HCEC 1CT (cell line): ENCODE results near the gene RXRA.

Experiments
- DNase-seq: peaks from one replicate; pipeline ENCODE4 v3.0.0-alpha.2; 2017

Gene RXRA

DNA sequence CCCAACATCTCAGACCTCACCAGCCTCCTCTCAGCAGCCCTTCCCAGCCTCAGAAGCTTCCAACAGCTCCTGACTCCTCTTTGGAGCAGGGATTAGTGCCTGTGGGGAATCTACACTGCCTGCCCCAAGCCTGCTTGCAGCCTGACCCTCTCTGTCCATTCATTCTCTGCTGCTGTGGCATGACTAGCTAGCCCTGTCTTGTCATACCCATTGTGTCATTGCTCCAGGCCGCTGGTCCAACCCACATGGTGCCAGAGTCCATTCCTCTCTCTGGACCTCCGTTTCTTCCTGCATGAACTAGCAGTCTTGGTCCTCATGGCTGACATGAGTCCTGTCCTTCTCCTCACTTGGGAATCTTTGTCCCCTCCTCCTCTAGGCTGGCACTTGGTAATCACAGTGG lies 12.8 kb upstream of the RXRA start:
- no peak for DNase-seq

DNA sequence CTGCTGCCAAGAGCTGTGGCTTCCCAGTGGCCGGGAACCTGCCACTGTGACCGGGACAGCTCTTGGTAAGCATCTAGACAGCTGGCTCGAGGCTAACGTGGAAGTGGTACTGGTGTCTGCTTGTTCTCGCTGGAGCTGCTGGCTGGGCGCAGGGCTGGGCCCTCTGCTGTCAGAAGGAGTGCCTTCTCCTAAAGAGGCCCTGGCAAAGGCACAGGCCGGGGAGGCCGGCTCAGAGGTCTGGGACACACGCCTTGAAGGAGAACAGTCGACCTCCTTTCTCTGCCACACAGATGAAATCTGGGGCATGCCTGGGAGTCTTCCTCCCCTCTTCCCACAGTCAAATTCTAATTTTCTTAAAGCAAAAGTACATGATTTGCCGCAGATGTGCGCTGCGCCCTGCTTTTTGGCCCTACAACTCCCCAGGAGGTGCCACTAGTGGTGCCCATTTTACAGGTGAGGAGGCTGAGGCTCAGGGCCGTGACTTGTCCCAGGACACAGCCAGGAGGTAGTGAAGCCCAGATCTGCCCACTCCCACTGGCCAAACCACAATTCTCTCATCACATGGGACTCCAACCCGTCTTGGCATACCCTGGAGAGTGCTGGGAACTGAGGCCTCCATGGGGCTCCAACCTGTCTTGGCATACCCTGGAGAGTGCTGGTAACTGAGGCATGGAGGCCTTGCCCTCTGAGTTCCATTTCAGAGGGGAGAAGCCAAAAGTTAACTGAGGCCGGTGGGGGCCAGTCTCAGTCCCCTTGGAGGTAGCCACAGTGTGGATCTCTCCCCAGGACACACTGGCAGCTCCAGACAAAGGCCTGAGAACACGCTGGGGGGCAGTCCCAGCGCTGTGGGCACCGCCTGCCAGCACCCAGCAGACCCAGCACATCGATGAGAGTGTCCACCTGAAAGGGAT lies 12.0 kb upstream of the RXRA start:
- DNase-seq, result no peak

DNA sequence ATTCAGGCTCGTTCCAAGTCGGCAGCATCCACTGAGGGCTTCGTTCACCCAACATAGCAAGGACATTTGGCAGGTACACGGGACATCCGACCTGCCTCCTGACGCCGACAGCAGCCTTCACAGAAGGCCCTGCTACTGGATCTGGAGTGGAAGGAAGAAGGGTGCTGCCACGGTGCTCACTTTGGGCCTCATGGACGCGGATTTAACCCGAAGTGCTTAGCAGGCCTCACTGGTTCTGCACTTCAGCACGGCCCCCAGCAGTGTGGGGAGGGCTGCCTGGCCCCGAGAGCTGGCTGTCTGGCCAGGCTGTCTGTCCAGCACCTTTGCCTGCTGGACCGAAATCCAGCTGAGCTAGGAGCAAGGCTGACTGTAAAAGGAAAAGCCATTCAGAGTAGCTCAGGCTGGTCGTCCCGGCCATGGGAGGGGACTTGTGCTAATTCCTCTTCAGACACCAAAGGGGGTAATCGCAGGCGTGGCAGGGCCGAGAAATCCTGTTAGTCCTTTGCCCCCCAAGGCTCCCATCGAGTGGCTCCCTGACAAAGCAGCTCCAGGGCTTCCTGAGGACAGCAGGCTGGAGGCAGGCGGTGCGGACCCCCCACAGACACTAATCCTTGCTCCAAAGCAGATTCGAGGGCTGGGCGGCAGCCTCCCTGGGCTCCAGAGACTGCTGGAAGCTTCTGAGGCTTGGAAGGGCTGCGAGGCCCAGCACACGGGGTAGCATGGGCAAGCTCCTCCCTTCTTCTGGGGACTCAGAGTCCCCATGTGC lies 11.1 kb upstream of the RXRA start:
- no peak for DNase-seq

DNA sequence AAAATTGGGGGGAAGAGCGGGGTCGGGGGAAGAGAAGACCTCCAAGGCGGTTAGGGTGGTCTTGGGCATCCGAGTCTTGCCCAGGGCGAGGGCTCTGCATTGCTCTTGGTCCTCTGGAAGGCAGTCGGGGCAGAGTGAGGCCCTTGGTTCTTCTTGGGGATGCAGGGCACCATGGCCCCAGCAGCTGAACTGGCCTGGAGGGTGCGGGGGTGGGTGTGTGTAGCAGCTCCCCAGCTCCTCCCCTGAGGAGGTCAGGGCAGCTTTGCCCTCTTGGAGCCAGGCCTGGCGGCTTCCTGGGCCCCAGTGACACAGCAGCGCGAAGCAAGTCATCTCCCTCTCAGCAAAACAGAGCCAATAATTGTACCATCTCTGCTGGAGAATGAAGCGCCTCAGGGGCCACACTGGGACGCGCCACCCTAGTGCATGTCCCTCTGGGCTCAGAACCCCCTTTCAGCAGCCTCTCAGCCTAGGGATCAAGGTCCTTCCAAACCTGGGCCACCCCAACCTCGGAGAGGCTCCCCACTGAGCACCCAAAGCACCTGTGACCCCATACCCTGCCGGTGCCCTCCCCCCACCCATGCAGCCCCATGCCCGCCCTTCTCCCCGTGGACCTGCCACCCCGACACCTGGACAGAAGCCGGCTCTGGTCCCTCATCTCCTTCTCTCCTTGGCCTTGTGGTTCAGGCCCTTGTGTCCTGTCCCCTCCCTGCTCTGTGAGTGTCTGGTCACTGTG lies 10.4 kb upstream of the RXRA start:
- DNase-seq, result no peak

DNA sequence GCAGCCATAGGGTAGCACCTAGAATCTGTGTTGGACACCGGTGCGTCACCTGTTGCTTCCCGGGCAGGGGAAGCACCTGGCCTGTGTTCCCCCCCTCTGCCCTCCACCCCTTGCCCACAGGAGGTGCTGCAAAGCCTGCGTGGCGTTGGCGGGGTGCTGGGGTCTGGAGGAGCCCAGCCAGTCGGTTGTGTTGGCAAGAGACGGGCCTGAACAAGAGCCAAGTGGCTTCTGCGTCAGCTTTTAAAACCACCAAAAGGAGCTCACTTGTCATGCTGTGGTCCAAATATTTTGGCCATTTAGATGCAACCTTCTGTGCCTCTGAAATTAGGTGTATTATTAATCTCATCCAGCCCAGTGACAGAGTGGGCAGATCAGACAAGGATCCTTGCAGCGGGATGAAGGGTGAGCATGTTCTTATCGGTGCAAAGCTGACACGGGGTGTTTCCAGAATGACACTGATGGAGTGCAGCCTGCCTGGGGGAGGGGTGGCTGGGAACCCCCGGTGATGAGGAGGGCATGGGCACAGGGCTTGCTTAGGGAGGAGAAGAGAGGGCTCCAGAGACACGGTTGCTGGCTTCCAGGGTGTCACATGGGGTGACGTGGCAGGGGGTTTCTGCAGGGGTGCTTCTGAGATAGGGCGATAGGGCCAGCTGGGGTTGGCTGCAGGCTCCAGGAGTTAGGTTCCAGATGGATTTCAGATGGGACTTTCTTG lies 9.7 kb upstream of the RXRA start:
- DNase-seq, result no peak

DNA sequence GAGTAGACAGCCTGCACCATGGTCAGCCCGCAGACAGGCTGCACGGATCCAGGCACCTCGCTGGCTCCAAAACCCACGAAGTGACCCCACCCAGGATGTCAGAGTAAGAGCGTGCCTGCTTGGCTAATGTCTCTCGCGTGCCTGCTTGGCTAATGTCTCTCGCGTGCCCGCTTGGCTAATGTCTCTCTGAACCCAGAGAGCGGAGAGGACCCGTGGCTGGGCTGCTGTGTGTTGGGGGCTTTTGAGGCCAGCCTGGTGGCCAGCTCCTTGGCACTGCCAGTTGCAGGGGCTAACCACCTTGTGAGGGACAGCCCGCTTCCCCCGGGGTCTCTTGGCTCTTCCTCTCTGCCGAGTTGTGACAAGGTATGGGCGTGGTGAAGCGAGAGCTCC lies 8.9 kb upstream of the RXRA start:
- DNase-seq, result no peak

DNA sequence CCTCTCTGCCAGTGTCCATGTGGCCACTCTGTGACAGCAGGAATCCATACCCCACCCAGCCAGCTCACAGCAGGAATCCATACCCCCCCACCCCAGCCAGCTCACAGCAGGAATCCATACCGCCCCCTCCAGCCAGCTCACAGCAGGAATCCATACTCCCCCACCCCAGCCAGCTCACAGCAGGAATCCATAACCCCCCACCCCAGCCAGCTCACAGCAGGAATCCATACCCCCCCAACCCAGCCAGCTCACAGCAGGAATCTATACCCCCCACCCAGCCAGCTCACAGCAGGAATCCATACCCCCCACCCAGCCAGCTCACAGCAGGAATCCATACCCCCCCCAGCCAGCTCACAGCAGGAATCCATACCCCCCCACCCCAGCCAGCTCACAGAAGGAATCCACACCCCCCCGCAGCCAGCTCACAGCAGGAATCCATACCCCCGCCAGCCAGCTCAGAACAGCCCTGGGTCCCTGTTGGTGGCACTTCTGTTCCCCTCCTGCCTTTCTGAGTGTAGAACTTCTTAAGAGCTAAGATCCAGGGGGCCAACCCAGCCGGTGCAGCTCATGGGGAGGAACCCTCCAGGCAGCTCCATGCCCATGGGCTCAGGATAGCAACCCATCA lies 8.4 kb upstream of the RXRA start:
- DNase-seq, result no peak

DNA sequence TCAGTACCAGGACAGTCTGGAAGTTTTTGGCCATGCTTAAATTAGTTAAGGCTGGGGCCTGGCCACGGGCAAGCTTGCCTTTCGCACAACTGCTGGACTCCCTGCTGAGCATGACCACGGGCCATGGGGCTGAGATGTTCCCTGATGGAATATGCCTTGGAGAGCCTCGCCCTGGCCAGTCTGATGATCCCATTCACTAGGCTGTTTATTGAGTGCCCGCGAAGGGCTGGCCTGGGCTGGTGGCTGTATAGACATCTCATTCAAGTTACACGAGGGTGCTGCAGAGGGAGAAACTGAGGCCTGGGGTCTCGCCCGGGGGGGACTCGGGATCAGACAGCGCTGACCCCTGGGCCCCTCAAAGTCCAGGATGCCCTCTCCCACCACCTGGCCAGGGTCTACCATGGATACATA lies 7.8 kb upstream of the RXRA start:
- no peak for DNase-seq

DNA sequence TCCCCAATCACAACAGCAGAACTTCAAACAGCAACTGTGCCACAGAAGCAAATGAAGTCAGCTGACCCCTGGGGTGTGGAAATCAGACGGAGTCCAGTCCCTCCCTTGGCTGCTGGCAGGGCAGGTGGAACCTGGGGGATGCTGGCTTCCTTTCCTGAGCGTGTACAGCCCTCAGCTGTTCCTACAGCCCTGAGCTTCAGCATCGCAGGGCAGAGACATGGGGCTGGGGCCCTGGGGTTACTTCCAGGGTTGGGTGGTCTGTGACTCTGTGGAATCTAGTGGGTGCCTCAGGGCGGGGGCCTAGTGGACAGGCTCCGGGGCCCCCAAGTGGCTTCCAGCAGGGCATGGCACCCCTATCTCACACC lies 7.3 kb upstream of the RXRA start:
- DNase-seq, result no peak

DNA sequence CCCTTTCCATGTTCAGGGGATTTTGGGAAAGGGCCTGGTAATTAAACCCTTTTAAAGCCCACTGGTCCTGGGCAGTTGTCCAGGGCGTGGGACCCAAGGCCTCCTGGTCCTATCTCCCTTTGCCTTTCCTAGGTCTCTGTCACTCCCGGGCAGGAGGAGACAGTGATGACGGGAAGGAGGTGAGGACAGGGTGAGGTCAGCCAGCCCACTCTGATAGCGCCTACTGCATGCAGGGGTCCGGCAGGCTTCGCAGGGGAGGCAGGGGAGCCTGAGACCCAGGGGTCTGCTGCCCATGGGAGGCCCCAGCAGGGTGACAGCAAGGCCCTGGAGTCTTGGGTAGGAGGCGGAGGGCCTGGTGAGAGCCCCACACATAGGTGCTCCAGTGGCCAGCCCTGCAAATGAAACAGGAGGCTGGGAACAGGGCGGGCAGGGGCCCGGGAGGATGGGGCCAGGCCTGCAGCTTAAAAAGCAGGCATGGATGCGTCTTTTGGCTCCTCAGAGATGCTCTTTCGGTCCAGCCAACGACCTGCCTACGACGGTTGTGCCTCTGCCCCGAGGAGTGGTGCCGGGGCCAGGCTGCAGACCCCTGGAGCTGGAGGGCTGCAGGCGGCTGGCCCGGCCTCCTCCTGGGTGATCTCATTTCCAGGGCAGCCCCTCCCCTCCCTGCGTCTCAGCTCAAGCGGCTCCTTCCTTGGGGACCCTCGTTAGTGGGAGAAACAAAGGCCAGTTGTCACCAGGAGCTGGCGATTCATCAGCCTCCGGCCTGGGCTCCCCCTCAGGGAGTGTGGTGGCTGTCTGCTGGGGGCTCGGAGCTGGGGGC lies 6.7 kb upstream of the RXRA start:
- DNase-seq, result no peak

DNA sequence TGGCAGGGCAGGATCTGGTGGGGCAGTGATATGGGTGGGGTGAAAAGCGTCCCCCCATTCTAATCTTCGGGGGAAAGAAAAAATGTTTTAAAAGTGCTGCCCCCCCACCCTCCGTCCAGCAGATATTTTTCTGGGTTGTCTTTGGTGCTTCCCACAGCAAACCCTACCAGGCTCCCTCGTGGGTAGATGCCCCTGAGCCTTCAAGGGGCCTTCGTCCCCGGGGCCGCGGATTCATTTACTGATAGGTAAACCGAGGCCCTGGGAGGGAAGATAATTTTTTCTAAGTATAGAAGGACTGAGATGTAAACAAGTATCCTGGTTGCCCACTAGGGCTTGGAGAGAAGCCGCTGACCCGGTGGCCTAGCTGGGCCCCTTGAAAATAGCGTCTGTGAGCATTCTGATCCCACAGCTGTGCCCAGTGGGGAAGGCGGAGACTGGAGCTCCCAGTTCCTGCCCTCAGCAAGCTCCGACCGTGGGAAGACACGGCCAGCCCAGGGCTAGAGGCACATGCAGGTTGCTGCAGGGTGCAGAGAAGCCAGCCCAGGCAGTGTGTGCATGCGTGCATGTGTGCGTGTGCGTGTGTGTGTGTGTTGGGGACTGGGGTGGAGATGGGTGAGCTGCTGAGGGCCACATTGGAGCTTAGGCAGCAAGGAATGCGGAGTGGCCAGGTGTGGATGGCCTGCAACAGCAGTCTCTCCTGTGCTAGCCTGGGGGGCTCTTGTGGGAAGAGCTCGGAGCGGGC lies 6.0 kb upstream of the RXRA start:
- no peak for DNase-seq

DNA sequence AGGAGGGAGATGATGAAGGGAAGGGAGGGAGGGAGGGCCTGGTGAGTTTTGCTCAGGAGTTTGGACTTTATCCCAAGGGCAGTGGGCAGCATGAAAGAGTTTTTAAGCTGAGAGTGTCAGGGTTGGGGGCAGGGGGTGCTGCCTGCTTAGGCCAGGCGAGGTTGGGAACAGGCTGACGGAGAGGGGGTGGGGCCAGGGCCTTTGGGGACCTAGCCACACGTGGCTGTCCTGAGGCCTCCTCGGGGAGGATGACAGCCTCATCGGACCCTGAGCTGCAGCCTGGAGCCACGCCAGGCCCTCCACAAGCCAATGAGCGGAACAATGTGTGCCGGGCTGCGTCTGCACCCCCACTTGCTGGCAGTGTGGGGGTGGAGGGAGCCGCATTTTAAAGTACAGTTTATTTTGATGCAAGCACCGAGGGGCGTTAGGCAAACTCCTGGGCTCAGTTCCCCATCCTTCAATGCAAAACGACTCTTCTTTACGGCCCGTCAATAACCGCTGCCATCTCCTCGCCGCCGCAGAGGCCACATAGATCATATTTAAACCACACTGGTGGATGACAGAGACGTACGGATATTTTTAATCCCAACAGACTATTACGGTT lies 5.3 kb upstream of the RXRA start:
- no peak for DNase-seq

DNA sequence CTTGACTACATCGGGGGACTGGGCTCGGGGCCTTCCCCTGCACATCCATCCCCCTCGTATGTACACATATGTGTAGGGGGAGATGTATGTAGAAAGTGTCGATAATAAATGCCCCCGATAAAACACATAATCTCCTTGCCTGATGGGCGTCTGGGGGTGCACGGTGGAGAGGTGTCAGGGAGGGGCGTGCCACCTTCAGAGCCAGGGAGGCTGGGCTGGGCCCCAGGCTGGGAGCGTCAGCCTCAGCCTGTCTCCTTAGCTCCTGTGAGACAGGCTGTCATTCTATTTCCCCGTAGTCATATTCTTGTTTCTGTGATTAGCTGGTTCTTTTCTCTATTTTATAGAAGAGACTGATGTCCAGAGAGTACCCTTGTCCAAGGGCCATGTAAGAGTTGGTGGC lies 4.7 kb upstream of the RXRA start:
- DNase-seq, result no peak

DNA sequence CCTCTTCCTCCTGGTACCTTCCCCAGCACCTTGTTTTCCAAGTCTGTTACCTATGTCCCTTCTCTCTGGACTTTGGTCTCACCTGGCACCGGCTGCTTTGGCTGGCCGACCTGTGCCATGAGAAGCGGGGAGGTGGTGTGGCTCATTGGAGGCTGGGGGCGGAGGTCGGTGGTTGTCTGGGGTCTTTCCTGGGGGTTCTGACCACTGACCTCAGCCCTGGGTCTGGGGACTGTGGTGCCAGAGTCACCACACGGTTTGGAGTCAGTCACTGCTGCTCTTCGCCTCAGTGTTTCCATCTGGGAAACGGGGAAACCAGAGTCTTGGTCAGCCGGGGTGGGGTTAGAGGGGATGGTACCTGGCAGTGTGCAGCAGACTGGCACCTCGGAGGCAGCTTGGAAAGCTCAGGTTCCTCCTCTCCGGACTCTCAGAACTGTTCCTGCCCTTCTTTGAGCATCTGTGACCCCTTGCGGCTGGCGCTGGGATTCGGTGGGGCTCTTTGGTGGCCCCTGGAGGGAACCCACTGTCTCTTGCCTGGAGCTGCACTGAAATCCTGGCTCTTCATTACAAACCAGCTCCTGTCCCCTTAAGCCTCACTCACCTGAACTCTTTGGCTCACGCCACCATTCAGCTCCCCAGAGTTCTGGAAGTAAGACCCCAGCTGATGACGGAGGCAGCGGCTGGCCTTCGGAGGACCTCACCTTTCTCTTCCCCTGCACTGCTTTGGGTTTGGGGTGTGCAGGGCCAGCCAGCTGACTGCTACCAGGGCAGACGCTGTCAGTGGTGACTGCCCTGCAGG lies 4.1 kb upstream of the RXRA start:
- DNase-seq, result no peak

DNA sequence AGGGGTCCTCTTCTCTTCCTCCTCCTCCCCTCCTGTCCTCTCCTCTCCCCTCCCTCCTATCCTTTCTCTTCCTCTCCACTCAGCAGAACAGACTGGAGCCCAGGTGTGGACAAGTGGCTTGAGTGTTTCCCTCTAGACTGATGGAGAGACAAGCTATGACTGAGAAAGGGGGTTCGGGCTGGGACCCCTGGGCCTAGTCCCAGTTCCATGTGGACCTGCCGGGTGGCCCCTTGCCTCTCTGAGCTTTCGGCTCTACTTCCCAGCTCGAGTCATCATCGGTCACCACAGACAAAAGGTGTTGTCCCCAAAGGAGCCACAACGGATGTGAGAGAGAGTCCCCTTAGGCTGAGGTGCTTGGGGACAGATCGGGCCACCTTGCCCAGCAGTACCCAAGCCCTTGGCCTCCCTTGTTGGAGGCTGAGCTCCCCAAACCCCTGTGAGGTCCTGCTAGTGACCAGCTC lies 3.4 kb upstream of the RXRA start:
- no peak for DNase-seq

DNA sequence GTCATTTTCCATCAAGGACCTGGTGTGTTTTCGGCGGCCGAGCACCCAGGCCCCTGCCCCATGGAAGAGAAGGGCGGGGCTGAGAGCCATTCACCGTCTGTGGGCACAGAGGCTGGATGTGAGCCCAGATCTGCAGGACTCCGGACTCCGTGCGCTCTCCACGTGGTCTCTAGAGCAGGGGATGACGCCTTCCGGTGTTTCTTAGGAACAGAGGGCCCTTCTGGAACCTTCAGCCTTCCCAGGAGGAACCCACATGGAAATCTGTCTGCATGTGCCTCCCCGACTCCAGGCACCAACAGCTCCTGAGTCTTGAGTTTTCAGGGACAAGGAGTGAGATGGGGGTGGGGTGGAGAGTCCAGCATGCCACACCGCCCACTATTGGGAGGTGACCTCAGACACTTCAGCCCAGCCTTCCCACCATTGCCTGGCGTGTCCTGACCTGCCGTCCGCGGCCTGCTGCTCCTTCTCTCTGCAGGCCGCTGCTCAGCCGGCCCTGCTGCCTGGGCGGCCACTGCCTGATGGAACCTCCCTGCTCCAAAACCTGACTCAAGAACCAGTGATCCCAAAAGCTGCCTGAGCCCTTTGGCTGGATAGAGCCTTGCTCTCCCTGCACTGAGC lies 2.4 kb upstream of the RXRA start:
- no peak for DNase-seq

DNA sequence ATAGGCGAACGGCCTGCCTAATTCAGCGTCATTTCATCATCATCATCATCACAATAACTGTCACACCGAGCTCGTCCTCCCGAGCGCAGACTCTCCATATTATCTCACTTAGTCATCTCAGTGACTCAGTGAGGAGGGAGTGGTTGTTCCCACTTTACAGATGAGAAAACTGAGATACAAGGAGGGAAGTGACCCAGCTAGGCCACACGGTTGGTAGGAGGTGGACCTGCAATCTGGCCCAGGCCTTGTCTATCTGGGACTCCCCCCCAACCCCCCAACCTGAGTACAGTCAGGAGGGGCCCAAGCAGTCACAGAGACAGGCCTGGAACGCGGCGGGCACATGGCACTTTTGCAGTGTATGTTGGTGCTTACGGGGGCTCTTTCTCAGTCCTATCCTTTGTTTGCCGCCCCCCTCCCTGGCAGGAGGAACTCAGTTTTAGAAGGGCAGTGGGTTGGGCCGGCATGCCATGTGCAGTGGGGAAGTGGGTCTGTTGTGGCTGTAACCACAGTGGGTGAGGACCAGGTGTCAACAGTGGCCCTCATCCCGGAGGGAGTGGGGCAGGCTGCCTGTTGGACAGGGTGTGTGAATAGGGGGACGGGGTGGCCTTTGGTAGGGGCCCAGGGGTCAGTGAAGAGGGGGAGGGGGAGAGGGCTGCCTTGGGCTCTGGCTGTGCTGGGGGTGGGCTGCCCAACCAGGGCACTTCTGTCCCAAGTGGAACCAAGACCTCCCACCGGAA lies 1.7 kb upstream of the RXRA start:
- peak; percentile 51 for DNase-seq

DNA sequence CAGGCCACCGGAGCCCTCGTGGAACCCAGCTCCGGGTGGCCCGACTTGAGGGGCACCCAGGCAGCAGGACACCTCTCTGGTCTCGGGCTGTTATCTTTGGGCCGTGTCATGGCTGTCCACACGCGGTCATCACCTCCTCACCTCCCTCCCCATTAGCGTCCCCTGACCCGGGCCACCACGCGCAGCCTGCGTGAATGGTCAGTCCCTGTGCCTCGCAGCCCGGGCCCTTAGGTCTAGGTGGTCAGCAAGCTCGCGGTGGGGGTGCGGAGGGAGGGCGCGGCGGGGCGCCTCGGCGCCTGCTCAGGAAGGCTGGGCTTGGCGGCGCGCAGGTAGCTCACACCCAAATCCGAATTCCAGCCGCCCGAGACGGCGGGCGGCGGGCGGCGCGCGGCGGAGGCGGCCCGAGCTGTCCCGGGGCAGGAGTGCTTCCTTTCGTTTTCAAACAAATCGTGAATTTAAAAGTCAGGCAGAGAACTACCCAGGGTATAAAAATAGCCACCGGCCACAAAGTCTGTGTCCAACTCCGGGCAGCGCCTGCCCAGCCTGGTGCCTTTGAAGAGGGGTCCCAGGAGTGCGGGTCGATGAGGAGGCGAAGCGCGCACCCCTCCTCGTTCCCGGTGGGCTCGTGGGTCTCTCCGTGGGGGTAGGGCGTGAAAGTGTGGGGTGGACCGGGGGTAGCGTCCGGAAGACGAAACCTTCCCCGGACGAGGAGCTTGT lies 1.0 kb upstream of the RXRA start:
- peak; percentile 29 for DNase-seq
